OCI-LY7 (cell line): Measurements from ENCODE around the gene PPP4R2. TPM values are rescaled to one million over a fixed set of nuclear protein-coding genes. Genes with fewer than 3 reads are reported as not detected.

Experiments used
- BruUV-seq: library from RNA; stranded (reverse); fragments of 400-500 nt; replicated peaks from 2 replicates; lab custom pipeline; 2021; lab: Mats Ljungman, UMichigan
- CTCF ChIA-PET: fragments of 300-600 bp; sonication (Branson Sonifier 250); formaldehyde crosslinking; loops from one replicate; lab custom pipeline; 2022; ENCODE audit warnings: antibody characterized with exemption; ENCODE audit not compliant: unreplicated experiment; lab: Charles Lee
- POLR2A ChIA-PET: fragments of 300-600 bp; sonication (Branson Sonifier 250); formaldehyde crosslinking; loops from one replicate; lab custom pipeline; 2022; ENCODE audit warnings: antibody characterized with exemption; lab: Charles Lee
- DNase-seq: peaks from one replicate; pipeline ENCODE4 v3.0.0-alpha.2; 2015; ENCODE audit warnings: low spot score
- H2AFZ ChIP-seq: fragments of 200-600 bp; sonication (generic), shearing (Covaris generic); 2 replicates; pipeline ENCODE4 v1.6.1; 2014; ENCODE audit warnings: mild to moderate bottlenecking, antibody characterized with exemption, low read length, moderate library complexity
- H3K27ac ChIP-seq: fragments of 200-600 bp; sonication (generic); 2 replicates; pipeline ENCODE4 v1.5.1; 2014; ENCODE audit warnings: mixed run types, low read depth, mild to moderate bottlenecking, moderate library complexity, low read length, inconsistent platforms; ENCODE audit not compliant: poor library complexity, severe bottlenecking
- H3K36me3 ChIP-seq: fragments of 200-600 bp; sonication (generic); 2 replicates; pipeline ENCODE4 v1.6.1; 2014; ENCODE audit warnings: mild to moderate bottlenecking, antibody characterized with exemption, low read length, moderate library complexity, mixed read lengths; ENCODE audit not compliant: insufficient read depth
- H3K4me1 ChIP-seq: fragments of 200-600 bp; sonication (generic); 2 replicates; pipeline ENCODE4 v1.5.1; 2014; ENCODE audit warnings: mild to moderate bottlenecking, low read length; ENCODE audit not compliant: insufficient read depth, poor library complexity, severe bottlenecking
- H3K4me2 ChIP-seq: fragments of 200-600 bp; sonication (generic); 2 replicates; pipeline ENCODE4 v1.6.1; 2014; ENCODE audit warnings: mild to moderate bottlenecking, low read length
- H3K4me3 ChIP-seq: fragments of 200-600 bp; sonication (generic); 2 replicates; pipeline ENCODE4 v1.5.1; 2014; ENCODE audit warnings: mild to moderate bottlenecking, low read depth, low read length; ENCODE audit not compliant: poor library complexity, severe bottlenecking
- H3K79me2 ChIP-seq: fragments of 200-600 bp; sonication (generic); 2 replicates; pipeline ENCODE4 v1.6.1; 2016; ENCODE audit warnings: low read depth, mild to moderate bottlenecking, low read length, moderate library complexity, mixed read lengths; ENCODE audit not compliant: insufficient read depth
- H3K9me2 ChIP-seq: fragments of 200-600 bp; sonication (generic); 2 replicates; pipeline ENCODE4 v1.6.1; 2016; ENCODE audit warnings: mild to moderate bottlenecking, low read length, mixed read lengths; ENCODE audit not compliant: insufficient read depth
- H3K9me3 ChIP-seq: fragments of 200-600 bp; sonication (generic); 2 replicates; pipeline ENCODE4 v1.6.1; 2014; ENCODE audit warnings: mild to moderate bottlenecking, mixed run types, low read length, mixed read lengths
- H4K20me1 ChIP-seq: fragments of 200-600 bp; sonication (generic); 2 replicates; pipeline ENCODE4 v1.6.1; 2014; ENCODE audit warnings: mild to moderate bottlenecking, antibody characterized with exemption, low read length, moderate library complexity, mixed read lengths; ENCODE audit not compliant: insufficient read depth
- CTCF ChIP-seq: fragments of 200-600 bp; sonication (generic); conservative IDR thresholded peaks from 2 replicates; pipeline ENCODE4 v1.5.1; 2014; ENCODE audit warnings: mild to moderate bottlenecking, antibody characterized with exemption, low read length, moderate library complexity, mixed read lengths
- EZH2phosphoT487 ChIP-seq: fragments of 200-600 bp; sonication (generic); IDR thresholded peaks from 2 replicates; pipeline ENCODE4 v1.6.1; 2018; ENCODE audit warnings: low read depth, borderline replicate concordance, mild to moderate bottlenecking, mixed run types, antibody characterized with exemption, low read length, moderate library complexity, mixed read lengths
- intact Hi-C: fragments of 100-400 bp; cut with micrococcal nuclease; formaldehyde crosslinking; loops from one replicate; pipeline ENCODE4 v1.10.0; 2022; ENCODE audit not compliant: unreplicated experiment
- total RNA-seq, 2 experiments: library from RNA; depleted of rRNA in 1 of 2; stranded (reverse); fragments of >200 nt in 1 of 2; shearing (Covaris generic) in 1 of 2; gene quantifications; 2 replicates each; pipeline ENCODE4 v1.2.3, GENCODE V29; 2014 to 2022

The PPP4R2 gene
- total RNA-seq, 2 experiments from 2014 or later, result 52.0 to 99.5 TPM

- H3K79me2 ChIP-seq, result no peaks in the 10 kb centered on the region
- H3K36me3 ChIP-seq, result no peaks in the 10 kb centered on the region
- no peak overlapping the region for H3K4me3 ChIP-seq
- intact Hi-C loops, result loop anchor here (1.0 to 5.0 kb wide), 3 partner anchors 331 to 400 kb away; no protein-coding TSS in a partner anchor
- POLR2A ChIA-PET, result interaction anchor here (0.7 kb wide), 1 partner anchor 366 kb away, joined by 3 read pairs; no protein-coding TSS in a partner anchor
- no peak overlapping the region for H2AFZ ChIP-seq
- H4K20me1 ChIP-seq, result no peaks in the 10 kb centered on the region
- no peak for DNase-seq
- no peaks in the 10 kb centered on the region for H3K9me3 ChIP-seq
- no peaks in the 10 kb centered on the region for H3K4me1 ChIP-seq
- H3K27ac ChIP-seq, result no peak overlapping the region
- no TSS peak for BruUV-seq
- CTCF ChIA-PET, result interaction anchor here (1.3 kb wide), 1 partner anchor 21 kb away, joined by 3 read pairs; no protein-coding TSS in a partner anchor
- TF ChIP-seq EZH2phosphoT487 (no peak), CTCF (no peak)
- H3K9me2 ChIP-seq, result no peaks in the 10 kb centered on the region
- no peak overlapping the region for H3K4me2 ChIP-seq
Observed at GRCh38 chr3:73101881-73102280, 105.3 kb downstream of the PPP4R2 start.

GRCh38 chr3:73107215-73107614 is 110.6 kb downstream of the PPP4R2 start:
- intact Hi-C loops, result no loop called here
- Histone ChIP-seq H3K27ac (no peak overlapping the region), H2AFZ (no peak overlapping the region), H3K4me3 (no peak overlapping the region), H3K4me2 (no peak overlapping the region), H3K9me2 (no peaks in the 10 kb centered on the region), H3K9me3 (no peaks in the 10 kb centered on the region), H4K20me1 (no peaks in the 10 kb centered on the region), H3K36me3 (no peaks in the 10 kb centered on the region), H3K79me2 (no peaks in the 10 kb centered on the region), H3K4me1 (no peaks in the 10 kb centered on the region)
- BruUV-seq, result no TSS peak
- TF ChIP-seq CTCF, result no peak
- no peak for TF ChIP-seq EZH2phosphoT487
- CTCF ChIA-PET, result no interaction called here
- POLR2A ChIA-PET, result interaction anchor here (0.5 kb wide), 1 partner anchor 1891 kb away, joined by 3 read pairs; no protein-coding TSS in a partner anchor
- DNase-seq, result no peak

GRCh38 chr3:73107676-73108187 is 111.1 kb downstream of the PPP4R2 start:
- TF ChIP-seq CTCF, result no peak
- no peak for TF ChIP-seq EZH2phosphoT487
- Histone ChIP-seq H3K36me3 (no peaks in the 10 kb centered on the region), H4K20me1 (no peaks in the 10 kb centered on the region), H2AFZ (no peak overlapping the region), H3K9me2 (no peaks in the 10 kb centered on the region), H3K9me3 (no peaks in the 10 kb centered on the region), H3K4me2 (no peak overlapping the region), H3K27ac (no peak overlapping the region), H3K4me1 (no peaks in the 10 kb centered on the region), H3K4me3 (no peak overlapping the region), H3K79me2 (no peaks in the 10 kb centered on the region)
- DNase-seq, result no peak
- CTCF ChIA-PET, result no interaction called here
- POLR2A ChIA-PET, result interaction anchor here (0.5 to 0.6 kb wide), 2 partner anchors 241 to 1892 kb away, joined by 3 read pairs; no protein-coding TSS in a partner anchor
- intact Hi-C loops, result no loop called here
- no TSS peak for BruUV-seq
